Sigmoid colon (tissue), 4 donors: ENCODE measurements around the gene SBF2.

Experiments used
- EP300 ChIP-seq, 4 donors: sonication (generic); formaldehyde crosslinking; IDR thresholded peaks; one replicate each; pipeline ENCODE4 v1.6.1; 2017; ENCODE audit warnings: antibody characterized with exemption in 4 of 4
- POLR2A ChIP-seq, 2 donors: fragments of 450-650 bp; IDR thresholded peaks; one replicate each; pipeline ENCODE4 v1.6.1; 2016; ENCODE audit warnings: antibody characterized with exemption in 2 of 2, mild to moderate bottlenecking in 2 of 2, moderate library complexity in 2 of 2
- TF ChIP-seq, protein P1 (sequence below), 4 experiments: fragments of 450-650 bp in 3 of 4; fragments of 200-600 bp in 1 of 4; IDR thresholded peaks; one replicate each; pipeline ENCODE4 v1.5.1; 2016 to 2019; ENCODE audit warnings: antibody characterized with exemption in 4 of 4, mild to moderate bottlenecking in 3 of 4, moderate library complexity in 2 of 4

DNA sequence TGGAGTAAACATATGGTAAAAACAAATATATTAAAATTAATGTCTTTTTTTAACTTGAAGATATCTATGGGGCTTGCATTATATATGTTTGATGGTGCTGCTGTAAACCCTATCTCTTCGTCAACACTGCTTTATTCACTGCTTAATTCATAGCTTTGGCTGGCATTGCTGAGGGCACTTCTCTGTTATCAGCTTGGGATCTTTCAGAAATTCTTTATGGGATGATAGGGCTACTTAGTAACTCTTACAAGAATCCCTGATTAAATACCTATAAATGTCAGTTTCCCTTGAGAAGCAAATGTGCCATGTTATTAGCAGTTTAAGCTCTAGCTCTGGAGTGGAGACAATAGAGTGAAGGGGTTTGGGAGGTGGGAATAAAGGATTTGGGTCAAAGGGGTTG lies 517.8 kb downstream of the SBF2 start:
- TF ChIP-seq, protein P1, sequence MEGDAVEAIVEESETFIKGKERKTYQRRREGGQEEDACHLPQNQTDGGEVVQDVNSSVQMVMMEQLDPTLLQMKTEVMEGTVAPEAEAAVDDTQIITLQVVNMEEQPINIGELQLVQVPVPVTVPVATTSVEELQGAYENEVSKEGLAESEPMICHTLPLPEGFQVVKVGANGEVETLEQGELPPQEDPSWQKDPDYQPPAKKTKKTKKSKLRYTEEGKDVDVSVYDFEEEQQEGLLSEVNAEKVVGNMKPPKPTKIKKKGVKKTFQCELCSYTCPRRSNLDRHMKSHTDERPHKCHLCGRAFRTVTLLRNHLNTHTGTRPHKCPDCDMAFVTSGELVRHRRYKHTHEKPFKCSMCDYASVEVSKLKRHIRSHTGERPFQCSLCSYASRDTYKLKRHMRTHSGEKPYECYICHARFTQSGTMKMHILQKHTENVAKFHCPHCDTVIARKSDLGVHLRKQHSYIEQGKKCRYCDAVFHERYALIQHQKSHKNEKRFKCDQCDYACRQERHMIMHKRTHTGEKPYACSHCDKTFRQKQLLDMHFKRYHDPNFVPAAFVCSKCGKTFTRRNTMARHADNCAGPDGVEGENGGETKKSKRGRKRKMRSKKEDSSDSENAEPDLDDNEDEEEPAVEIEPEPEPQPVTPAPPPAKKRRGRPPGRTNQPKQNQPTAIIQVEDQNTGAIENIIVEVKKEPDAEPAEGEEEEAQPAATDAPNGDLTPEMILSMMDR (IDR thresholded peaks at IDR 0.05), result no peak
- no peak for TF ChIP-seq POLR2A (IDR thresholded peaks at IDR 0.05)
- TF ChIP-seq EP300 (IDR thresholded peaks at IDR 0.05), result no peak
